ENCODE data around the gene LMAN2L. TPM values are rescaled to one million over a fixed set of nuclear protein-coding genes. Genes with fewer than 3 reads are reported as not detected.

LMAN2L gene
- total RNA-seq, 1 experiment from 2014 or later, result 24.0 TPM

DNA sequence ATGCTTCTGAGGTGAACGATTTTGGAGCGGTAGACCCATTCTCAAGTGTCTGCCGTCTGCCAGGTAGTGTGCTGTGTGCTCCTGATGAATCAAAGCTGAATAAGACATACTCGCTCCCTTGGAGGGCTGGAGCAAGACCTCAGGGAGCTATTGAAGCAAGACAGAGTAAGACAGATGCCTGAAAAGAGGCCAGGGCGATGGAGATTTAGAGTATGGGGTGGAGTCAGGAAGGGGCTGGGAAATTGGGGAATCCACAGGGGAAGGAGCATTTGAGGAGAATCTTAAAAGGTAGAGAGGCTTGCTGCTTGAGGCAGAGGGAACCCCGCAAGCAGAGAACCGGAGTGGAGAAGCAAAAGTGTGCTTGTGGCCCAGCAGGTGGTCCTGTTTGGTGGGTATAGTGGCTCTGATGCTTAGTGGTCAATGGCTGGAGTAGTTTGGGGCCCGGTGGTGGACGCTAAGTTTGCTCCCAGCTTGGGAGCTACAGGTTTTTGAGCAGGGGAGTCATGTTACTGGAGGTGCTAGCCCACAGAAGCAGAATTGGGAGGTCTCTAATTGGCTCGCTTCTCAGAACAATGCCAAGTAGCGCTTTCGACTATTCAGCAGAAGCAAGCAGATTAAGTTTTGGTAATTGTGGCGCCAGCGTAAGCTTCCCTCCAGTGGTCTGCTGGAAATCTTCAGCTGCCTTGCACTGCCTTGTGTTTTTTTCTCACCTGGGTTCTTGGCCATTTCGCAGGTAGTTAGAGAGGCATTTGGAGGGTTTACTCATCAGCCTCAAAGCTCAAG is 22.9 kb upstream of the LMAN2L start:
- H3K4me1 ChIP-seq (ENCODE audit: insufficient read depth, low read length, poor library complexity, severe bottlenecking), result peaks cover 22% of the 10 kb centered on the region
- peak overlapping the region; percentile 36 for H3K27ac ChIP-seq (ENCODE audit: low read depth, low read length, poor library complexity, severe bottlenecking)
- intact Hi-C loops (cut with micrococcal nuclease; ENCODE audit: unreplicated experiment), result loop anchor here (5.0 to 10.0 kb wide), 2 partner anchors 125 to 158 kb away; partner anchors contain the start of gene KANSL3
- ChIA-PET CTCF (interaction anchor here (0.6 to 0.9 kb wide), 2 partner anchors 33 to 95 kb away, joined by 3 read pairs; partner anchors contain the start of gene ANKRD39), POLR2A (ENCODE audit: low non-redundant PET) (interaction anchor here (0.6 kb wide), 1 partner anchor 153 kb away, joined by 3 read pairs; no protein-coding TSS in a partner anchor)
- H3K36me3 ChIP-seq (ENCODE audit: insufficient read depth, low read length, poor library complexity, severe bottlenecking), result no peaks in the 10 kb centered on the region
- H3K9me3 ChIP-seq (ENCODE audit: low read depth, low read length, poor library complexity, severe bottlenecking), result no peaks in the 10 kb centered on the region
- BruUV-seq (replicated peaks), result TSS peak; percentile 35
- H3K4me3 ChIP-seq (ENCODE audit: low read depth, low read length, poor library complexity, severe bottlenecking), result peak overlapping the region; percentile 58
- no peaks in the 10 kb centered on the region for H3K27me3 ChIP-seq (replicated peaks; ENCODE audit: insufficient read depth, low read depth, low read length, poor library complexity)
- peak; percentile 70 for DNase-seq (ENCODE audit: low spot score)
- TF ChIP-seq, protein P1, sequence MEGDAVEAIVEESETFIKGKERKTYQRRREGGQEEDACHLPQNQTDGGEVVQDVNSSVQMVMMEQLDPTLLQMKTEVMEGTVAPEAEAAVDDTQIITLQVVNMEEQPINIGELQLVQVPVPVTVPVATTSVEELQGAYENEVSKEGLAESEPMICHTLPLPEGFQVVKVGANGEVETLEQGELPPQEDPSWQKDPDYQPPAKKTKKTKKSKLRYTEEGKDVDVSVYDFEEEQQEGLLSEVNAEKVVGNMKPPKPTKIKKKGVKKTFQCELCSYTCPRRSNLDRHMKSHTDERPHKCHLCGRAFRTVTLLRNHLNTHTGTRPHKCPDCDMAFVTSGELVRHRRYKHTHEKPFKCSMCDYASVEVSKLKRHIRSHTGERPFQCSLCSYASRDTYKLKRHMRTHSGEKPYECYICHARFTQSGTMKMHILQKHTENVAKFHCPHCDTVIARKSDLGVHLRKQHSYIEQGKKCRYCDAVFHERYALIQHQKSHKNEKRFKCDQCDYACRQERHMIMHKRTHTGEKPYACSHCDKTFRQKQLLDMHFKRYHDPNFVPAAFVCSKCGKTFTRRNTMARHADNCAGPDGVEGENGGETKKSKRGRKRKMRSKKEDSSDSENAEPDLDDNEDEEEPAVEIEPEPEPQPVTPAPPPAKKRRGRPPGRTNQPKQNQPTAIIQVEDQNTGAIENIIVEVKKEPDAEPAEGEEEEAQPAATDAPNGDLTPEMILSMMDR (conservative IDR thresholded peaks at IDR 0.05; ENCODE audit: low read depth, low read length), result no peak
- no peak for TF ChIP-seq EZH2 (IDR thresholded peaks at IDR 0.05; ENCODE audit: borderline replicate concordance, low read depth, low read length, poor library complexity, severe bottlenecking)

DNA sequence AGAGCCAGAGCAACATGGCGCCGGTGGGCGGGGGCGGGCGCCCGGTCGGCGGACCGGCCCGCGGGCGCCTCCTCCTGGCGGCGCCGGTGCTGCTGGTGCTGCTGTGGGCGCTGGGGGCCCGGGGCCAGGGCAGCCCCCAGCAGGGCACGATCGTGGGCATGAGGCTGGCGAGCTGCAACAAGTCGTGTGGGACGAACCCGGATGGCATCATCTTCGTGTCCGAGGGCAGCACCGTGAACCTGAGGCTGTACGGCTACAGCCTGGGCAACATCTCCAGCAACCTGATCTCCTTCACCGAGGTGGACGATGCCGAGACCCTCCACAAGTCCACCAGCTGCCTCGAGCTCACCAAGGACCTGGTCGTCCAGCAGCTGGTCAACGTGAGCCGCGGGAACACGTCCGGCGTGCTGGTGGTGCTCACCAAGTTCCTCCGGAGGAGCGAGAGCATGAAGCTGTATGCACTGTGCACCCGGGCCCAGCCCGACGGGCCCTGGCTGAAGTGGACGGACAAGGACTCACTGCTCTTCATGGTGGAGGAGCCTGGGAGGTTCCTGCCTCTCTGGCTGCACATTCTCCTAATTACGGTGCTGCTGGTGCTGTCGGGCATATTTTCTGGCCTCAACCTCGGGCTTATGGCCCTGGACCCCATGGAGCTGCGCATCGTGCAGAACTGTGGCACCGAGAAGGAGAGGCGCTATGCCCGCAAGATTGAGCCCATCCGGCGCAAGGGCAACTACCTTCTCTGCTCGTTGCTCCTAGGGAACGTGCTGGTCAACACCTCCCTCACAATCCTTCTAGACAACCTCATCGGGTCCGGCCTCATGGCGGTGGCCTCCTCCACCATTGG is 21.3 kb upstream of the LMAN2L start:
- intact Hi-C loops (cut with micrococcal nuclease; ENCODE audit: unreplicated experiment), result loop anchor here (2.0 to 10.0 kb wide), 3 partner anchors 20 to 156 kb away; partner anchors contain the start of genes KANSL3 and LMAN2L
- CTCF ChIA-PET, result interaction anchor here (0.6 kb wide), 1 partner anchor 240 kb away, joined by 5 read pairs; no protein-coding TSS in a partner anchor
- Histone ChIP-seq H3K27ac (ENCODE audit: low read depth, low read length, poor library complexity, severe bottlenecking) (no peak overlapping the region), H3K27me3 (replicated peaks; ENCODE audit: insufficient read depth, low read depth, low read length, poor library complexity) (no peaks in the 10 kb centered on the region), H3K4me1 (ENCODE audit: insufficient read depth, low read length, poor library complexity, severe bottlenecking) (peaks cover 22% of the 10 kb centered on the region), H3K36me3 (ENCODE audit: insufficient read depth, low read length, poor library complexity, severe bottlenecking) (no peaks in the 10 kb centered on the region), H3K4me3 (ENCODE audit: low read depth, low read length, poor library complexity, severe bottlenecking) (peak overlapping the region; percentile 58), H3K9me3 (ENCODE audit: low read depth, low read length, poor library complexity, severe bottlenecking) (no peaks in the 10 kb centered on the region)
- DNase-seq (ENCODE audit: low spot score), result no peak
- POLR2A ChIA-PET (ENCODE audit: low non-redundant PET), result interaction anchor here (0.6 kb wide), 2 partner anchors 56 to 146 kb away, joined by 3 to 4 read pairs; no protein-coding TSS in a partner anchor
- no peak for TF ChIP-seq EZH2 (IDR thresholded peaks at IDR 0.05; ENCODE audit: borderline replicate concordance, low read depth, low read length, poor library complexity, severe bottlenecking)
- TF ChIP-seq, protein P1 (conservative IDR thresholded peaks at IDR 0.05; ENCODE audit: low read depth, low read length), result peak; percentile 52
- BruUV-seq (replicated peaks), result no TSS peak

Data from A673 (cell line).